A549 treated with Hydrocortisone at 1 μM for 4 hours (cell line): ENCODE data around the gene RNF44. TPM values are rescaled to one million over a fixed set of nuclear protein-coding genes. Genes with fewer than 3 reads are reported as not detected.

ENCODE experiments used
- total RNA-seq: library from RNA; stranded (reverse); fragments of 200-300 nt; extraction: Qiagen RNA extraction; gene quantifications from 5 replicates; pipeline ENCODE4 v1.2.3, GENCODE V29; 2022

The RNF44 gene
- 29.9 to 37.2 TPM (median 32.5 TPM) in 5 replicates for total RNA-seq

GRCh38 chr5:176536902-176537553 lies at the start of gene RNF44:
TSS of gene RNF44 (minus strand) at chr5:176537402. CDS start at chr5:176532472, 4,930 bp downstream.

GRCh38 chr5:176548967-176549444 lies 11.8 kb upstream of the RNF44 start, which contains the start of gene CDHR2:
TSS of gene CDHR2 (plus strand) at chr5:176549342. CDS start at chr5:176565353, 16,011 bp downstream.

Other genes with a start within 250 kb of the RNF44 start
- gene KIAA1191, start 175.6 kb downstream of the RNF44 start, total RNA-seq = 69.8 to 102 TPM (median 81.8 TPM) in 5 replicates
- gene ARL10, start 171.9 kb downstream of the RNF44 start, total RNA-seq = 0.36 to 0.86 TPM (median 0.39 TPM) in 5 replicates
- gene NOP16, start 148.8 kb downstream of the RNF44 start, total RNA-seq = 122 to 133 TPM (median 127 TPM) in 5 replicates
- gene HIGD2A, start 148.7 kb downstream of the RNF44 start, total RNA-seq = 232 to 276 TPM (median 253 TPM) in 5 replicates
- gene CLTB, start 120.9 kb downstream of the RNF44 start, total RNA-seq = 101 to 162 TPM (median 153 TPM) in 5 replicates
- 45.4 to 58.4 TPM (median 46.0 TPM) in 5 replicates for gene FAF2, start 89.0 kb downstream of the RNF44 start, total RNA-seq
- gene CDHR2, start 11.9 kb upstream of the RNF44 start, total RNA-seq = 0.10 to 0.17 TPM (median 0.12 TPM) in 4 of 5 replicates, not detected in the other
- gene GPRIN1, start 72.8 kb upstream of the RNF44 start, total RNA-seq = 7.3 to 9.6 TPM (median 9.1 TPM) in 5 replicates
- 0.89 to 1.5 TPM (median 1.3 TPM) in 5 replicates for gene SNCB, start 93.1 kb upstream of the RNF44 start, total RNA-seq
- not detected in 5 replicates for gene EIF4E1B, start 93.3 kb upstream of the RNF44 start, total RNA-seq
- gene TSPAN17, start 110.1 kb upstream of the RNF44 start, total RNA-seq = 59.0 to 64.5 TPM (median 61.5 TPM) in 5 replicates